Esophagus muscularis mucosa (tissue), 4 donors: Measurements from ENCODE around the gene CREB3. TPM values are rescaled to one million over a fixed set of nuclear protein-coding genes. Genes with fewer than 3 reads are reported as not detected.
A peak's percentile ranks its signal among the peaks of the same experiment; 100 is the strongest.

Experiments
- DNase-seq: peaks from one replicate; pipeline ENCODE4 v3.0.0-alpha.2; 2017; ENCODE audit errors: extremely low spot score
- H3K27ac ChIP-seq, 4 donors: fragments of 200-600 bp; sonication (generic); replicated peaks in 1 of 4; 1 replicate in 3 of 4; 2 replicates in 1 of 4; pipeline ENCODE4 v1.5.1; 2016 to 2019; ENCODE audit warnings: mild to moderate bottlenecking in 1 of 4
- H3K27me3 ChIP-seq, 4 donors: fragments of 200-600 bp; sonication (generic); one replicate each; pipeline versions ENCODE4 v1.5.1 to v1.6.0; 2016 to 2019
- H3K36me3 ChIP-seq, 4 donors: fragments of 200-600 bp; sonication (generic); one replicate each; pipeline ENCODE4 v1.5.1; 2016 to 2019
- H3K4me1 ChIP-seq, 4 donors: fragments of 200-600 bp; sonication (generic); one replicate each; pipeline ENCODE4 v1.5.1; 2016 to 2019
- H3K4me3 ChIP-seq, 4 donors: fragments of 200-600 bp; sonication (generic); 1 replicate in 2 of 4; 2 replicates in 2 of 4; pipeline ENCODE4 v1.5.1; 2016 to 2019; ENCODE audit warnings: mild to moderate bottlenecking in 4 of 4, moderate library complexity in 1 of 4
- H3K9me3 ChIP-seq, 4 donors: fragments of 200-600 bp; sonication (generic); 1 replicate in 3 of 4; 2 replicates in 1 of 4; pipeline ENCODE4 v1.5.1; 2016 to 2019
- CTCF ChIP-seq, 3 experiments: fragments of 200-600 bp in 2 of 3; fragments of 450-650 bp in 1 of 3; sonication (generic) in 2 of 3; IDR thresholded peaks; one replicate each; pipeline ENCODE4 v1.5.1; 2017 to 2019; ENCODE audit warnings: antibody characterized with exemption in 3 of 3, mild to moderate bottlenecking in 2 of 3, moderate library complexity in 1 of 3
- EP300 ChIP-seq: sonication (generic); formaldehyde crosslinking; IDR thresholded peaks from one replicate; pipeline ENCODE4 v1.6.1; 2017; ENCODE audit warnings: antibody characterized with exemption
- POLR2A ChIP-seq: fragments of 450-650 bp; IDR thresholded peaks from one replicate; pipeline ENCODE4 v1.6.1; 2017; ENCODE audit warnings: antibody characterized with exemption, moderate library complexity, mild to moderate bottlenecking, low read depth
- POLR2AphosphoS5 ChIP-seq, 2 donors: sonication (generic); formaldehyde crosslinking; IDR thresholded peaks; one replicate each; pipeline ENCODE4 v1.6.1; 2017; ENCODE audit warnings: antibody characterized with exemption in 2 of 2
- WGBS: methylation state at CpG from one replicate; pipeline ENCODE4 v1.1.5; 2018; 5-methylcytosine and 5-hydroxymethylcytosine counted together
- intact Hi-C: fragments of 100-400 bp; cut with DNase I; formaldehyde crosslinking; loops from one replicate; pipeline ENCODE4 v1.15.1; 2023
- total RNA-seq, 4 donors: library from RNA; depleted of rRNA; stranded (reverse); fragments of >200 nt; gene quantifications; one replicate each; pipeline versions ENCODE4 v1.1.0 to v1.2.1, GENCODE V29; 2016

CREB3 gene
- total RNA-seq, 4 donors from 2014 or later, result 65.6 to 97.3 (median 85.4) TPM

- peak overlapping the region; percentile 81 to 96 (median 86) for H3K4me3 ChIP-seq
- H3K36me3 ChIP-seq, result peaks cover 30 to 44% (median 34%) of the 10 kb centered on the region in 4 donors
- H3K27me3 ChIP-seq, result no peaks in the 10 kb centered on the region
- peaks cover 49 to 66% (median 66%) of the 10 kb centered on the region in 4 donors for H3K4me1 ChIP-seq
- WGBS, result 14% methylated on average over 5 of the region's 5 CpGs
- H3K27ac ChIP-seq, result peak overlapping the region; percentile 97 to 99 (median 99)
- TF ChIP-seq CTCF (IDR thresholded peaks at IDR 0.05), result no peak
- TF ChIP-seq EP300, result no peak
- no peak for TF ChIP-seq POLR2AphosphoS5 (IDR thresholded peaks at IDR 0.05)
- TF ChIP-seq POLR2A, result no peak
- DNase-seq, result no peak
- intact Hi-C loops, result loop anchor here (2.0 kb wide), 2 partner anchors 37 to 69 kb away; partner anchors contain the start of genes CCDC107 and RMRP
- no peaks in the 10 kb centered on the region for H3K9me3 ChIP-seq
These were observed 4.8 kb upstream of the CREB3 start for GRCh38 chr9:35727676-35728040.

- DNase-seq, result peak; percentile 96
- intact Hi-C loops, result loop anchor here (2.0 kb wide), 2 partner anchors 38 to 70 kb away; partner anchors contain the start of genes CCDC107 and RMRP
- Histone ChIP-seq H3K36me3 (peaks cover 23 to 37% (median 28%) of the 10 kb centered on the region in 4 donors), H3K9me3 (no peaks in the 10 kb centered on the region), H3K4me1 (peaks cover 53 to 71% (median 69%) of the 10 kb centered on the region in 4 donors), H3K4me3 (peak overlapping the region; percentile 81 to 96 (median 86)), H3K27me3 (no peaks in the 10 kb centered on the region), H3K27ac (peak overlapping the region; percentile 97 to 99 (median 99))
- TF ChIP-seq POLR2A (peak; percentile 87), CTCF (IDR thresholded peaks at IDR 0.05) (no peak), POLR2AphosphoS5 (IDR thresholded peaks at IDR 0.05) (peak in 1 of 2 donors; percentile 90), EP300 (peak; percentile 71)
- 8% methylated on average over 10 of the region's 10 CpGs for WGBS
These were observed 4.2 kb upstream of the CREB3 start for GRCh38 chr9:35728041-35728971.

- 27% methylated on average over 3 of the region's 3 CpGs for WGBS
- DNase-seq, result no peak
- TF ChIP-seq POLR2A (no peak), CTCF (IDR thresholded peaks at IDR 0.05) (no peak), POLR2AphosphoS5 (IDR thresholded peaks at IDR 0.05) (no peak), EP300 (no peak)
- no peaks in the 10 kb centered on the region for H3K9me3 ChIP-seq
- intact Hi-C loops, result loop anchor here (2.0 kb wide), 2 partner anchors 38 to 70 kb away; partner anchors contain the start of genes CCDC107 and RMRP
- H3K4me1 ChIP-seq, result peaks cover 61 to 79% (median 77%) of the 10 kb centered on the region in 4 donors
- H3K27ac ChIP-seq, result peak overlapping the region; percentile 97 to 99 (median 99)
- peaks cover 15 to 29% (median 20%) of the 10 kb centered on the region in 4 donors for H3K36me3 ChIP-seq
- no peaks in the 10 kb centered on the region for H3K27me3 ChIP-seq
- H3K4me3 ChIP-seq, result peak overlapping the region; percentile 81 to 96 (median 86)
These were observed 3.4 kb upstream of the CREB3 start for GRCh38 chr9:35729101-35729500.

GRCh38 chr9:35729700-35730485, 2.6 kb upstream of the CREB3 start:
- H3K27me3 ChIP-seq, result no peaks in the 10 kb centered on the region
- no peak for DNase-seq
- peak overlapping the region; percentile 97 to 99 (median 99) for H3K27ac ChIP-seq
- WGBS, result 25% methylated on average over 6 of the region's 6 CpGs
- H3K36me3 ChIP-seq, result peaks cover 10 to 27% (median 18%) of the 10 kb centered on the region in 4 donors
- peak overlapping the region; percentile 81 to 96 (median 86) for H3K4me3 ChIP-seq
- peaks cover 61 to 85% (median 84%) of the 10 kb centered on the region in 4 donors for H3K4me1 ChIP-seq
- H3K9me3 ChIP-seq, result no peaks in the 10 kb centered on the region
- TF ChIP-seq CTCF (IDR thresholded peaks at IDR 0.05), result peak; percentile 51 to 63 (median 62)
- TF ChIP-seq POLR2A, result peak; percentile 32
- TF ChIP-seq EP300, result no peak
- TF ChIP-seq POLR2AphosphoS5 (IDR thresholded peaks at IDR 0.05), result peak in 1 of 2 donors; percentile 59
- intact Hi-C loops, result loop anchor here (2.0 kb wide), 2 partner anchors 39 to 71 kb away; partner anchors contain the start of genes CCDC107 and RMRP
